ENCODE results near the gene SCAPER. TPM values are rescaled to one million over a fixed set of nuclear protein-coding genes. Genes with fewer than 3 reads are reported as not detected.

Gene SCAPER
- total and polyA plus RNA-seq, 10 of the 15 experiments (the other 5 are each of a cell fraction or from before 2014, with no cell fraction given): 1.0 to 7.7 (median 3.9) TPM

DNA sequence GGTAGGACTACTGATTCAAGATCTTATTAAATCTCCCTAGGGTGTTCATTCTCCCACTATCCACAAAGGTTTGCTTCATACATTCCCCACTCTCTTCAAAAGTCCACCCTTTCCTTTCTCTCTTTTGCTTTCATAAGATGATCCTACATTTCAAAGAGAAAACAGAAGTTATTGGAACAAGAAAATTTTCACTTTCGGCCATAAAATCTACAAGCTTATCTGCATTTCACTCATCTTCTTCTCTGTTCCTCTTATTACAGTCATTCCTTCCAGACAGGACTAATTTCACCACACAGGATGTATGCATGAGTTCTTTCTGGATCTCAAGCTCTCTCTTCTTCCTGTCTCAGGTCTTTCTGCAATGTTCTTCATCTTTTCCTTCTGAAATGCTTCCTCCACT lies 329.9 kb downstream of the SCAPER start (continued):
- TF ChIP-seq CEBPZ (IDR thresholded peaks at IDR 0.05; ENCODE audit: low read depth, low read length): no peak
- TF ChIP-seq RELA (IDR thresholded peaks at IDR 0.05; ENCODE audit: borderline replicate concordance, partially characterized antibody): no peak
- peak; percentile 94 for TF ChIP-seq TBL1XR1 (IDR thresholded peaks at IDR 0.05; ENCODE audit: low read depth, low read length)
- TF ChIP-seq ZNF207 (IDR thresholded peaks at IDR 0.05; ENCODE audit: borderline replicate concordance): no peak
- TF ChIP-seq PAX8 (IDR thresholded peaks at IDR 0.05): no peak
- TF ChIP-seq ZNF274 (IDR thresholded peaks at IDR 0.05; ENCODE audit: insufficient read depth, insufficient read length): no peak
- TF ChIP-seq SREBF1 (IDR thresholded peaks at IDR 0.05; ENCODE audit: low read length): 0 out of 2 replicates have a peak, but pooled peaks have one; percentile 66

DNA sequence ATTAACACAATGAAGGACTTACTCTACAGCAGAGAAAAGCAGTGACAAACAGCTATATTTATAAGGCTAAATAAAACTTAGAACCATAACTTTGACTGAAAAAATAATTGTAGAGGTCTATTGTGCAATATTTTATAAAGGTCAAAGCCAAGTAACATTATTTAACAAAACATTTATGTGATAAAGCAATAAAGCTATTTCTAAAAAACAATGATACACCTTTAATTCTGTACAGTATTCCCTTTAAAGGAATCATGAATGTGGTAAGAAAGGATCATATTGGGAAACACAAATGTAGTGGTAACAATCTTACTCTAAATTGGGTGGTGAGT lies 332.2 kb downstream of the SCAPER start:
- Histone ChIP-seq H3K27me3 (replicated peaks in 1 of 2; ENCODE audit: control insufficient read depth in 2 of 2, insufficient read depth in 2 of 2, low read length in 1 of 2) (no peaks in the 10 kb centered on the region), H3K27ac (ENCODE audit: control insufficient read depth, insufficient read depth) (no peak overlapping the region), H2AFZ (ENCODE audit: control insufficient read depth, low read depth, low read length) (no peak overlapping the region), H3K4me2 (ENCODE audit: control insufficient read depth, insufficient read depth) (no peak overlapping the region), H3K4me3 (no peak overlapping the region), H3K36me3 (ENCODE audit: control insufficient read depth in 2 of 2, insufficient read depth in 2 of 2, low read length in 1 of 2) (no peaks in the 10 kb centered on the region), H3K9me3 (replicated peaks; ENCODE audit: control insufficient read depth, insufficient read depth, low read length) (peaks cover 11% of the 10 kb centered on the region; the same call in 2 of the 3 replicates), H4K20me1 (ENCODE audit: control insufficient read depth, insufficient read depth) (no peaks in the 10 kb centered on the region), H3K79me2 (ENCODE audit: control insufficient read depth, insufficient read depth, low read length) (no peaks in the 10 kb centered on the region), H3K4me1 (ENCODE audit: control insufficient read depth, insufficient read depth, low read length) (peaks cover 20% of the 10 kb centered on the region), H3K9ac (ENCODE audit: control insufficient read depth, insufficient read depth, low read length) (no peak overlapping the region)
- SMC1A ChIA-PET (ENCODE audit: uncharacterized antibody, unreplicated experiment): no interaction called here
- TF ChIP-seq TCF7 (IDR thresholded peaks at IDR 0.05; ENCODE audit: borderline replicate concordance) (no peak), NR2C1 (IDR thresholded peaks at IDR 0.05) (no peak)
- TF ChIP-seq, protein P1, sequence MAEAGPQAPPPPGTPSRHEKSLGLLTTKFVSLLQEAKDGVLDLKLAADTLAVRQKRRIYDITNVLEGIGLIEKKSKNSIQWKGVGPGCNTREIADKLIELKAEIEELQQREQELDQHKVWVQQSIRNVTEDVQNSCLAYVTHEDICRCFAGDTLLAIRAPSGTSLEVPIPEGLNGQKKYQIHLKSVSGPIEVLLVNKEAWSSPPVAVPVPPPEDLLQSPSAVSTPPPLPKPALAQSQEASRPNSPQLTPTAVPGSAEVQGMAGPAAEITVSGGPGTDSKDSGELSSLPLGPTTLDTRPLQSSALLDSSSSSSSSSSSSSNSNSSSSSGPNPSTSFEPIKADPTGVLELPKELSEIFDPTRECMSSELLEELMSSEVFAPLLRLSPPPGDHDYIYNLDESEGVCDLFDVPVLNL (IDR thresholded peaks at IDR 0.05; ENCODE audit: low read depth, low read length): no peak
- no TSS peak for BruUV-seq (replicated peaks)
- intact Hi-C loops (cut with micrococcal nuclease; ENCODE audit: unreplicated experiment) (loop anchor here (10.0 kb wide), 1 partner anchor 142 kb away; no protein-coding TSS in a partner anchor), in situ Hi-C loops (cut with MboI) (no loop called here)
- RAD21 ChIA-PET (ENCODE audit: unreplicated experiment): no interaction called here
- CTCF ChIA-PET: no interaction called here
- no peak for FAIRE-seq
- ATAC-seq: no peak
- POLR2A ChIA-PET: no interaction called here
- no peak for DNase-seq (ENCODE audit: low read depth, low spot score)

Data from GM12878 (cell line).